ENCODE results near the gene PACS1.
A peak's percentile ranks its signal among the peaks of the same experiment; 100 is the strongest.

PACS1 gene

GRCh38 chr11:66143996-66144678 is 74.1 kb downstream of the PACS1 start:
- no peak for DNase-seq

GRCh38 chr11:66146074-66146473 is 76.0 kb downstream of the PACS1 start:
- DNase-seq: no peak

GRCh38 chr11:66146940-66147339 is 76.9 kb downstream of the PACS1 start:
- DNase-seq: no peak

- no peak for DNase-seq
Observed at GRCh38 chr11:66150140-66150539, 80.1 kb downstream of the PACS1 start.

- DNase-seq: no peak
Observed at GRCh38 chr11:66150725-66151124, 80.7 kb downstream of the PACS1 start.

GRCh38 chr11:66151273-66151672 is 81.2 kb downstream of the PACS1 start:
- no peak for DNase-seq

GRCh38 chr11:66154109-66154508 is 84.0 kb downstream of the PACS1 start:
- DNase-seq: no peak

- no peak for DNase-seq
Observed at GRCh38 chr11:66155387-66156073, 85.5 kb downstream of the PACS1 start.

GRCh38 chr11:66157182-66157864 is 87.3 kb downstream of the PACS1 start:
- DNase-seq: no peak

- no peak for DNase-seq
Observed at GRCh38 chr11:66158156-66158555, 88.1 kb downstream of the PACS1 start.

GRCh38 chr11:66159324-66159984 is 89.4 kb downstream of the PACS1 start:
- DNase-seq: no peak

- DNase-seq: no peak
Observed at GRCh38 chr11:66160709-66161108, 90.6 kb downstream of the PACS1 start.

GRCh38 chr11:66168289-66168688 is 98.2 kb downstream of the PACS1 start:
- DNase-seq: no peak

GRCh38 chr11:66172146-66172545 is 102.1 kb downstream of the PACS1 start:
- no peak for DNase-seq

- no peak for DNase-seq
Observed at GRCh38 chr11:66176650-66177049, 106.6 kb downstream of the PACS1 start.

GRCh38 chr11:66178183-66178582 is 108.1 kb downstream of the PACS1 start:
- no peak for DNase-seq

- no peak for DNase-seq
Observed at GRCh38 chr11:66178871-66179270, 108.8 kb downstream of the PACS1 start.

- no peak for DNase-seq
Observed at GRCh38 chr11:66181632-66182315, 111.7 kb downstream of the PACS1 start.

GRCh38 chr11:66183494-66184048 is 113.5 kb downstream of the PACS1 start:
- peak in 2 of 5 donors; percentile 7 to 8 for DNase-seq

- DNase-seq: no peak
Observed at GRCh38 chr11:66184728-66185127, 114.7 kb downstream of the PACS1 start.

- DNase-seq: no peak
Observed at GRCh38 chr11:66186470-66186869, 116.4 kb downstream of the PACS1 start.

- no peak for DNase-seq
Observed at GRCh38 chr11:66187453-66187852, 117.4 kb downstream of the PACS1 start.

All from T-helper 1 cell (primary cell).